Natural killer cell (primary cell): Measurements from ENCODE around the gene CACNA1D. TPM values are rescaled to one million over a fixed set of nuclear protein-coding genes. Genes with fewer than 3 reads are reported as not detected.

Experiments
- ATAC-seq, 3 donors: fragments of 150-1000 bp in 2 of 3; fragments of 200-7000 bp in 1 of 3; cut with Tn5 transposase; 1 replicate in 1 of 3; 2 replicates in 2 of 3; pipeline ENCODE4 v1.10.0; 2021; ENCODE audit warnings: mild to moderate bottlenecking in 2 of 3, moderate library complexity in 2 of 3
- DNase-seq, 2 donors: peaks; one replicate each; pipeline versions ENCODE4 v3.0.0 to v3.0.0-alpha.2; 2013 to 2021; ENCODE audit warnings: mixed read lengths in 1 of 2
- H3K27ac ChIP-seq: one replicate; pipeline ENCODE4 v1.5.1; 2013; ENCODE audit warnings: mild to moderate bottlenecking, low read length
- H3K27me3 ChIP-seq: one replicate; pipeline ENCODE4 v1.6.1; 2013; ENCODE audit warnings: low read length; ENCODE audit not compliant: control insufficient read depth, insufficient read depth
- H3K36me3 ChIP-seq: one replicate; pipeline ENCODE4 v1.6.1; 2013; ENCODE audit warnings: low read length; ENCODE audit not compliant: control insufficient read depth, insufficient read depth
- H3K4me1 ChIP-seq: one replicate; pipeline ENCODE4 v1.6.1; 2013; ENCODE audit warnings: low read length; ENCODE audit not compliant: control insufficient read depth, insufficient read depth
- H3K4me3 ChIP-seq: one replicate; pipeline ENCODE4 v1.5.1; 2013; ENCODE audit warnings: low read length
- H3K9me3 ChIP-seq: one replicate; pipeline ENCODE4 v1.6.1; 2013; ENCODE audit warnings: low read length; ENCODE audit not compliant: control insufficient read depth, insufficient read depth
- H3K27ac Mint-ChIP-seq, 2 donors: one replicate each; pipeline ENCODE4 v1.8.0; 2022; ENCODE audit warnings: mild to moderate bottlenecking in 2 of 2, mixed read lengths in 2 of 2, moderate library complexity in 1 of 2
- H3K27me3 Mint-ChIP-seq, 2 donors: one replicate each; pipeline ENCODE4 v1.8.0; 2022; ENCODE audit warnings: low read depth in 2 of 2, mixed read lengths in 2 of 2
- H3K36me3 Mint-ChIP-seq: one replicate; pipeline ENCODE4 v1.8.0; 2022; ENCODE audit warnings: mixed read lengths
- H3K4me1 Mint-ChIP-seq, 2 donors: one replicate each; pipeline ENCODE4 v1.8.0; 2022; ENCODE audit warnings: mixed read lengths in 2 of 2
- H3K4me3 Mint-ChIP-seq: one replicate; pipeline ENCODE4 v1.8.0; 2022; ENCODE audit warnings: mild to moderate bottlenecking, moderate library complexity, mixed read lengths
- H3K9me3 Mint-ChIP-seq, 2 donors: one replicate each; pipeline ENCODE4 v1.8.0; 2022; ENCODE audit warnings: mixed read lengths in 2 of 2
- CTCF ChIP-seq: fragments of 200-600 bp; IDR thresholded peaks from one replicate; pipeline ENCODE4 v1.8.0; 2022; ENCODE audit warnings: antibody characterized with exemption
- WGBS: methylation state at CpG from one replicate; pipeline ENCODE4 v1.1.7; 2013; ENCODE audit warnings: missing lambda C conversion rate; ENCODE audit not compliant: insufficient coverage; 5-methylcytosine and 5-hydroxymethylcytosine counted together
- intact Hi-C: fragments of 100-400 bp; cut with micrococcal nuclease; formaldehyde crosslinking; loops from one replicate; pipeline ENCODE4 v1.14.2; 2022
- total RNA-seq, 4 donors: library from RNA; stranded (reverse); fragments of 120-200 nt in 1 of 4; gene quantifications; one replicate each; pipeline versions ENCODE4 v1.2.3 to v1.2.4, GENCODE V29; 2013 to 2022

CACNA1D gene
- total RNA-seq, 3 donors from 2014 or later (not counting 1 experiment from before 2014, with no cell fraction given), result 0.54 to 10.1 TPM; not detected in 1

- H3K9me3 ChIP-seq, result no peaks in the 10 kb centered on the region
- no peaks in the 10 kb centered on the region for H3K9me3 Mint-ChIP-seq
- no peaks in the 10 kb centered on the region for H3K4me1 Mint-ChIP-seq
- no peaks in the 10 kb centered on the region for H3K4me1 ChIP-seq
- WGBS, result 80% methylated on average over 13 of the region's 14 CpGs
- H3K27ac Mint-ChIP-seq, result no peak overlapping the region
- ATAC-seq (no peak), DNase-seq (no peak)
- H3K36me3 Mint-ChIP-seq, result no peaks in the 10 kb centered on the region
- H3K4me3 ChIP-seq, result no peak overlapping the region
- no peaks in the 10 kb centered on the region for H3K36me3 ChIP-seq
- no peak overlapping the region for H3K4me3 Mint-ChIP-seq
- H3K27me3 ChIP-seq, result no peaks in the 10 kb centered on the region
- intact Hi-C loops, result no loop called here
- no peak for TF ChIP-seq CTCF
- no peak overlapping the region for H3K27ac ChIP-seq
- H3K27me3 Mint-ChIP-seq, result peaks cover 0 to 3% of the 10 kb centered on the region in 2 donors
Measured at GRCh38 chr3:53764026-53764775, 269.8 kb downstream of the CACNA1D start.

- H3K27ac Mint-ChIP-seq, result no peak overlapping the region
Measured at GRCh38 chr3:53765753-53766152, 271.3 kb downstream of the CACNA1D start.

GRCh38 chr3:53766706-53767105 lies 272.3 kb downstream of the CACNA1D start:
- WGBS, result 85% methylated on average over 4 of the region's 7 CpGs
- peaks cover 0 to 7% of the 10 kb centered on the region in 2 donors for H3K27me3 Mint-ChIP-seq
- H3K27ac Mint-ChIP-seq, result no peak overlapping the region
- Histone ChIP-seq H3K4me3 (no peak overlapping the region), H3K27ac (no peak overlapping the region), H3K36me3 (no peaks in the 10 kb centered on the region), H3K27me3 (no peaks in the 10 kb centered on the region), H3K9me3 (no peaks in the 10 kb centered on the region), H3K4me1 (no peaks in the 10 kb centered on the region)
- no peaks in the 10 kb centered on the region for H3K4me1 Mint-ChIP-seq
- no peak overlapping the region for H3K4me3 Mint-ChIP-seq
- no peaks in the 10 kb centered on the region for H3K9me3 Mint-ChIP-seq
- no peak for DNase-seq
- no peaks in the 10 kb centered on the region for H3K36me3 Mint-ChIP-seq
- no peak for ATAC-seq
- TF ChIP-seq CTCF, result no peak
- intact Hi-C loops, result no loop called here

More at GRCh38 chr3:53765753-53766152, 271.3 kb downstream of the CACNA1D start:
- no peaks in the 10 kb centered on the region for H3K27me3 ChIP-seq
- peaks cover 0 to 7% of the 10 kb centered on the region in 2 donors for H3K27me3 Mint-ChIP-seq
- intact Hi-C loops, result no loop called here
- no peak overlapping the region for H3K27ac ChIP-seq
- no peaks in the 10 kb centered on the region for H3K4me1 Mint-ChIP-seq
- H3K9me3 ChIP-seq, result no peaks in the 10 kb centered on the region
- no peaks in the 10 kb centered on the region for H3K4me1 ChIP-seq
- WGBS, result 94% methylated on average over 5 of the region's 5 CpGs
- no peak overlapping the region for H3K4me3 ChIP-seq
- ATAC-seq (no peak), DNase-seq (no peak)
- H3K36me3 ChIP-seq, result no peaks in the 10 kb centered on the region
- no peaks in the 10 kb centered on the region for H3K36me3 Mint-ChIP-seq
- no peaks in the 10 kb centered on the region for H3K9me3 Mint-ChIP-seq
- TF ChIP-seq CTCF, result no peak
- H3K4me3 Mint-ChIP-seq, result no peak overlapping the region
